HL-60 (cell line): ENCODE measurements around the gene HMG20A.

Experiments used
- GABPA ChIP-seq: IDR thresholded peaks from 2 replicates; pipeline ENCODE4 v1.6.1; 2012; ENCODE audit warnings: low read depth
- POLR2AphosphoS5 ChIP-seq: IDR thresholded peaks from 2 replicates; pipeline ENCODE4 v1.6.1; 2012; ENCODE audit warnings: low read depth
- TF ChIP-seq, protein P1 (sequence below): IDR thresholded peaks from one replicate; pipeline ENCODE4 v1.5.1; 2011; ENCODE audit warnings: low read length, control low read depth, inconsistent platforms; ENCODE audit not compliant: insufficient read depth
- TF ChIP-seq, protein P2 (sequence below): IDR thresholded peaks from 2 replicates; pipeline ENCODE4 v1.6.1; 2012; ENCODE audit warnings: low read depth; ENCODE audit not compliant: insufficient replicate concordance

DNA sequence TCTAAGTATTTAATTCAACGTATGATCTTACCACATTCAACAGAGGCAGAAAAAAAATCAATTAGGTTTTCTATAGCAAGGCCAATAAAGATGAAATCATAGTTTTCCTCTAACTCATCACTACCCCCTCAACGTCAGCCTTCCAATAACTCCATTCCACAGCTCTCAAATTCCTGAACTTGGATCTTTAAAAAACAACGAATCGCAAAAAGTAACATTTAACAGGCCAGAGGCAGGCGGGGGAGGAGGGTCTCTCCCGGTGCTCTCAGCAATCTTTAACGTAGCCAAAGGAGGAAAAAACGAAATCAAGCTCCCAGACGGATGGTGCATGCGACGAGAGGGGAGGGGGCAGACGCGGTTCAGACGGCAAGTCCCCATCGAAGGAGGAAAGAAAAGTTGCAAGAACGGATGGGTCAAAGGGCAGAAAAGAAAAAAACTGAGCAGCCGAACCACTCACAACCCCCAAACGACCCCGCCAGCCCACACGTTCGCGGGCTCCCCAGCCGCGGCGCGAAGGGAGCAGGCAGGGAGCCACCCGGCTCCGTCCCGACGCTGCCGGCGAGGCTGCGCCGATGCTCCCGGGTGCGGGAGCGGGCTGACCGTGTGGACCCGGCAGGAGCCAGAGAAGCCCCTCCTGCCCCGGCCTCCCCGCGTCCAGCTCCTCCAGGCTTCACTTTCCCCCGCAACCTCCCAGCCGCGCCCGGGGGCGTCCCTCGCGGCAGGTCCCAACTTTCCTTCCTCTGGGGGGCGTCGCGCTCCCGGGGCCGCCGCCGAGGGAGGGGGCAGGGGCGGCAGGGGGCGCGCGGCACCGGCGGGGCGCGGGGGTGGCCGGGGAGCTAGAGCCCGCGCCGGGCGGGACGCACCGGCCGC is 1.5 kb upstream of the HMG20A start:
- TF ChIP-seq, protein P1, sequence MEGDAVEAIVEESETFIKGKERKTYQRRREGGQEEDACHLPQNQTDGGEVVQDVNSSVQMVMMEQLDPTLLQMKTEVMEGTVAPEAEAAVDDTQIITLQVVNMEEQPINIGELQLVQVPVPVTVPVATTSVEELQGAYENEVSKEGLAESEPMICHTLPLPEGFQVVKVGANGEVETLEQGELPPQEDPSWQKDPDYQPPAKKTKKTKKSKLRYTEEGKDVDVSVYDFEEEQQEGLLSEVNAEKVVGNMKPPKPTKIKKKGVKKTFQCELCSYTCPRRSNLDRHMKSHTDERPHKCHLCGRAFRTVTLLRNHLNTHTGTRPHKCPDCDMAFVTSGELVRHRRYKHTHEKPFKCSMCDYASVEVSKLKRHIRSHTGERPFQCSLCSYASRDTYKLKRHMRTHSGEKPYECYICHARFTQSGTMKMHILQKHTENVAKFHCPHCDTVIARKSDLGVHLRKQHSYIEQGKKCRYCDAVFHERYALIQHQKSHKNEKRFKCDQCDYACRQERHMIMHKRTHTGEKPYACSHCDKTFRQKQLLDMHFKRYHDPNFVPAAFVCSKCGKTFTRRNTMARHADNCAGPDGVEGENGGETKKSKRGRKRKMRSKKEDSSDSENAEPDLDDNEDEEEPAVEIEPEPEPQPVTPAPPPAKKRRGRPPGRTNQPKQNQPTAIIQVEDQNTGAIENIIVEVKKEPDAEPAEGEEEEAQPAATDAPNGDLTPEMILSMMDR = no peak
- TF ChIP-seq GABPA (no peak), POLR2AphosphoS5 (no peak)
- TF ChIP-seq, protein P2, sequence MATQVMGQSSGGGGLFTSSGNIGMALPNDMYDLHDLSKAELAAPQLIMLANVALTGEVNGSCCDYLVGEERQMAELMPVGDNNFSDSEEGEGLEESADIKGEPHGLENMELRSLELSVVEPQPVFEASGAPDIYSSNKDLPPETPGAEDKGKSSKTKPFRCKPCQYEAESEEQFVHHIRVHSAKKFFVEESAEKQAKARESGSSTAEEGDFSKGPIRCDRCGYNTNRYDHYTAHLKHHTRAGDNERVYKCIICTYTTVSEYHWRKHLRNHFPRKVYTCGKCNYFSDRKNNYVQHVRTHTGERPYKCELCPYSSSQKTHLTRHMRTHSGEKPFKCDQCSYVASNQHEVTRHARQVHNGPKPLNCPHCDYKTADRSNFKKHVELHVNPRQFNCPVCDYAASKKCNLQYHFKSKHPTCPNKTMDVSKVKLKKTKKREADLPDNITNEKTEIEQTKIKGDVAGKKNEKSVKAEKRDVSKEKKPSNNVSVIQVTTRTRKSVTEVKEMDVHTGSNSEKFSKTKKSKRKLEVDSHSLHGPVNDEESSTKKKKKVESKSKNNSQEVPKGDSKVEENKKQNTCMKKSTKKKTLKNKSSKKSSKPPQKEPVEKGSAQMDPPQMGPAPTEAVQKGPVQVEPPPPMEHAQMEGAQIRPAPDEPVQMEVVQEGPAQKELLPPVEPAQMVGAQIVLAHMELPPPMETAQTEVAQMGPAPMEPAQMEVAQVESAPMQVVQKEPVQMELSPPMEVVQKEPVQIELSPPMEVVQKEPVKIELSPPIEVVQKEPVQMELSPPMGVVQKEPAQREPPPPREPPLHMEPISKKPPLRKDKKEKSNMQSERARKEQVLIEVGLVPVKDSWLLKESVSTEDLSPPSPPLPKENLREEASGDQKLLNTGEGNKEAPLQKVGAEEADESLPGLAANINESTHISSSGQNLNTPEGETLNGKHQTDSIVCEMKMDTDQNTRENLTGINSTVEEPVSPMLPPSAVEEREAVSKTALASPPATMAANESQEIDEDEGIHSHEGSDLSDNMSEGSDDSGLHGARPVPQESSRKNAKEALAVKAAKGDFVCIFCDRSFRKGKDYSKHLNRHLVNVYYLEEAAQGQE = no peak
